ENCODE results near the gene PLXNA4.

GRCh38 chr7:132463922-132464321, 112.3 kb downstream of the PLXNA4 start:
- TF ChIP-seq POLR2A (IDR thresholded peaks at IDR 0.05) (no peak), CTCF (IDR thresholded peaks at IDR 0.05) (no peak), EP300 (IDR thresholded peaks at IDR 0.05) (no peak), POLR2AphosphoS5 (IDR thresholded peaks at IDR 0.05) (no peak)

Measured in stomach (tissue), 4 donors.